ENCODE data around the gene ARRB2. TPM values are rescaled to one million over a fixed set of nuclear protein-coding genes. Genes with fewer than 3 reads are reported as not detected.

Gene ARRB2
- total and polyA plus RNA-seq, 2 experiments from 2014 or later, result 3.7 to 4.1 TPM

GRCh38 chr17:4719146-4719545, 8.7 kb downstream of the ARRB2 start:
- Histone ChIP-seq H3K9me3 (ENCODE audit: low read depth) (no peaks in the 10 kb centered on the region), H3K27me3 (replicated peaks; ENCODE audit: insufficient read depth) (no peaks in the 10 kb centered on the region), H3K9ac (no peak overlapping the region), H3F3A (ENCODE audit: insufficient read depth) (no peaks in the 10 kb centered on the region), H3K4me1 (ENCODE audit: insufficient read depth) (no peaks in the 10 kb centered on the region), H3K4me3 (no peak overlapping the region), H3K9me2 (ENCODE audit: insufficient read depth) (no peaks in the 10 kb centered on the region), H3K36me3 (ENCODE audit: low read depth) (no peaks in the 10 kb centered on the region), H2AFZ (no peak overlapping the region), H4K20me1 (ENCODE audit: insufficient read depth) (no peaks in the 10 kb centered on the region), H3K27ac (no peak overlapping the region), H3K4me2 (ENCODE audit: unreplicated experiment) (no peak overlapping the region), H3K79me2 (ENCODE audit: insufficient read depth) (no peaks in the 10 kb centered on the region)
- no peak for TF ChIP-seq EZH2 (IDR thresholded peaks at IDR 0.05; ENCODE audit: insufficient read depth, poor library complexity, severe bottlenecking)
- TF ChIP-seq EZH2phosphoT487 (IDR thresholded peaks at IDR 0.05; ENCODE audit: insufficient read depth, low read depth), result no peak
- DNase-seq, result no peak
- 65% methylated on average over 10 of the region's 10 CpGs for WGBS, 2 experiments (ENCODE audit: low coverage in 1 of 2, low lambda C conversion rate in 2 of 2, missing lambda C conversion rate in 2 of 2)
- in situ Hi-C loops (cut with MboI), result loop anchor here (10.0 kb wide), 1 partner anchor 176 kb away; the partner anchor contains the start of gene C17orf107

GRCh38 chr17:4719684-4720221, 9.3 kb downstream of the ARRB2 start:
- Histone ChIP-seq H3K79me2 (ENCODE audit: insufficient read depth) (no peaks in the 10 kb centered on the region), H3K36me3 (ENCODE audit: low read depth) (no peaks in the 10 kb centered on the region), H3K4me3 (no peak overlapping the region), H4K20me1 (ENCODE audit: insufficient read depth) (no peaks in the 10 kb centered on the region), H3K9me2 (ENCODE audit: insufficient read depth) (no peaks in the 10 kb centered on the region), H3K4me2 (ENCODE audit: unreplicated experiment) (no peak overlapping the region), H3K4me1 (ENCODE audit: insufficient read depth) (no peaks in the 10 kb centered on the region), H3F3A (ENCODE audit: insufficient read depth) (no peaks in the 10 kb centered on the region), H3K27ac (no peak overlapping the region), H3K9ac (no peak overlapping the region), H2AFZ (no peak overlapping the region), H3K27me3 (replicated peaks; ENCODE audit: insufficient read depth) (no peaks in the 10 kb centered on the region), H3K9me3 (ENCODE audit: low read depth) (no peaks in the 10 kb centered on the region)
- in situ Hi-C loops (cut with MboI), result loop anchor here (10.0 kb wide), 1 partner anchor 175 kb away; the partner anchor contains the start of gene C17orf107
- 78 to 79% methylated on average over 14 to 15 of the region's 15 CpGs for WGBS, 2 experiments (ENCODE audit: low coverage in 1 of 2, low lambda C conversion rate in 2 of 2, missing lambda C conversion rate in 2 of 2)
- no peak for TF ChIP-seq EZH2 (IDR thresholded peaks at IDR 0.05; ENCODE audit: insufficient read depth, poor library complexity, severe bottlenecking)
- no peak for TF ChIP-seq EZH2phosphoT487 (IDR thresholded peaks at IDR 0.05; ENCODE audit: insufficient read depth, low read depth)
- DNase-seq, result no peak

DNA sequence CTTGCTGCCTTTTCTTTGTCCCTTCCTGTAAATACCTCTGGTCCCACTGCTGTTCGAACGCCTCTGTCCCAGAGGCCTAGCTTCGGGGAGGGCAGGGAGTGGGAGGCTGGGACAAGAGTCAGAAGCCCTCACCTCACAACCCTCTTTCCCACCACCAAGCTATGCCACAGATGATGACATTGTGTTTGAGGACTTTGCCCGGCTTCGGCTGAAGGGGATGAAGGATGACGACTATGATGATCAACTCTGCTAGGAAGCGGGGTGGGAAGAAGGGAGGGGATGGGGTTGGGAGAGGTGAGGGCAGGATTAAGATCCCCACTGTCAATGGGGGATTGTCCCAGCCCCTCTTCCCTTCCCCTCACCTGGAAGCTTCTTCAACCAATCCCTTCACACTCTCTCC, 10.4 kb downstream of the ARRB2 start:
- TF ChIP-seq EZH2phosphoT487 (IDR thresholded peaks at IDR 0.05; ENCODE audit: insufficient read depth, low read depth), result no peak
- WGBS, 2 experiments (ENCODE audit: low coverage in 1 of 2, low lambda C conversion rate in 2 of 2, missing lambda C conversion rate in 2 of 2), result 89 to 91% methylated on average over 7 of the region's 7 CpGs
- Histone ChIP-seq H3K27ac (no peak overlapping the region), H3K79me2 (ENCODE audit: insufficient read depth) (no peaks in the 10 kb centered on the region), H2AFZ (no peak overlapping the region), H3K9me2 (ENCODE audit: insufficient read depth) (no peaks in the 10 kb centered on the region), H3K4me1 (ENCODE audit: insufficient read depth) (no peaks in the 10 kb centered on the region), H3F3A (ENCODE audit: insufficient read depth) (no peaks in the 10 kb centered on the region), H3K4me3 (no peak overlapping the region), H3K9me3 (ENCODE audit: low read depth) (no peaks in the 10 kb centered on the region), H3K4me2 (ENCODE audit: unreplicated experiment) (no peak overlapping the region), H3K27me3 (replicated peaks; ENCODE audit: insufficient read depth) (no peaks in the 10 kb centered on the region), H3K9ac (no peak overlapping the region), H3K36me3 (ENCODE audit: low read depth) (no peaks in the 10 kb centered on the region), H4K20me1 (ENCODE audit: insufficient read depth) (no peaks in the 10 kb centered on the region)
- in situ Hi-C loops (cut with MboI), result no loop called here
- no peak for DNase-seq

- WGBS, 2 experiments (ENCODE audit: low coverage in 1 of 2, low lambda C conversion rate in 2 of 2, missing lambda C conversion rate in 2 of 2), result 79 to 81% methylated on average over 20 of the region's 20 CpGs
- Histone ChIP-seq H3K36me3 (ENCODE audit: low read depth) (no peaks in the 10 kb centered on the region), H3K9ac (no peak overlapping the region), H3F3A (ENCODE audit: insufficient read depth) (no peaks in the 10 kb centered on the region), H3K9me2 (ENCODE audit: insufficient read depth) (no peaks in the 10 kb centered on the region), H3K79me2 (ENCODE audit: insufficient read depth) (no peaks in the 10 kb centered on the region), H3K9me3 (ENCODE audit: low read depth) (no peaks in the 10 kb centered on the region), H2AFZ (no peak overlapping the region), H3K4me2 (ENCODE audit: unreplicated experiment) (no peak overlapping the region), H4K20me1 (ENCODE audit: insufficient read depth) (no peaks in the 10 kb centered on the region), H3K27me3 (replicated peaks; ENCODE audit: insufficient read depth) (no peaks in the 10 kb centered on the region), H3K27ac (no peak overlapping the region), H3K4me3 (no peak overlapping the region), H3K4me1 (ENCODE audit: insufficient read depth) (no peaks in the 10 kb centered on the region)
- no peak for DNase-seq
- in situ Hi-C loops (cut with MboI), result no loop called here
- TF ChIP-seq EZH2 (IDR thresholded peaks at IDR 0.05; ENCODE audit: insufficient read depth, poor library complexity, severe bottlenecking), result no peak
- no peak for TF ChIP-seq EZH2phosphoT487 (IDR thresholded peaks at IDR 0.05; ENCODE audit: insufficient read depth, low read depth)
These were observed 11.0 kb downstream of the ARRB2 start for GRCh38 chr17:4721203-4722135.
